Activated gamma-delta T cell (primary cell): ENCODE results near the gene DBF4.
A peak's percentile ranks its signal among the peaks of the same experiment; 100 is the strongest.
"Not testable (repeated sequence)": the region's sequence is repeated elsewhere in the genome, so short reads cannot be mapped to it uniquely, and the experiment has no call there.

Experiments
- DNase-seq: peaks from one replicate; lab custom pipeline; 2025; lab: John Stamatoyannopoulos, UW

The DBF4 gene

GRCh38 chr7:87882151-87882937, 6.1 kb downstream of the DBF4 start:
- no peak for DNase-seq

- DNase-seq = no peak
Observed at GRCh38 chr7:87885018-87885417, 8.7 kb downstream of the DBF4 start.

GRCh38 chr7:87886875-87887274, 10.6 kb downstream of the DBF4 start:
- DNase-seq = no peak

GRCh38 chr7:87895363-87895762, 19.1 kb downstream of the DBF4 start:
- no peak for DNase-seq

GRCh38 chr7:87899255-87899654, 23.0 kb downstream of the DBF4 start:
- no peak for DNase-seq

GRCh38 chr7:87907136-87907906, 31.0 kb downstream of the DBF4 start:
- DNase-seq = not testable (repeated sequence)

- not testable (repeated sequence) for DNase-seq
Observed at GRCh38 chr7:87908814-87909213, 32.5 kb downstream of the DBF4 start.

GRCh38 chr7:87912121-87912520, 35.8 kb downstream of the DBF4 start:
- DNase-seq = no peak

- no peak for DNase-seq
Observed at GRCh38 chr7:87918740-87919139, 42.4 kb downstream of the DBF4 start.

- DNase-seq = no peak
Observed at GRCh38 chr7:87919875-87920274, 43.6 kb downstream of the DBF4 start.

GRCh38 chr7:87920578-87920977, 44.3 kb downstream of the DBF4 start:
- DNase-seq = no peak

GRCh38 chr7:87922759-87923395, 46.6 kb downstream of the DBF4 start:
- DNase-seq = not testable (repeated sequence)

- no peak for DNase-seq
Observed at GRCh38 chr7:87926581-87927461, 50.5 kb downstream of the DBF4 start.

- no peak for DNase-seq
Observed at GRCh38 chr7:87933605-87933952, 57.3 kb downstream of the DBF4 start.

GRCh38 chr7:87933953-87934698, 57.8 kb downstream of the DBF4 start, which contains the start of gene ADAM22:
Gene ADAM22 (plus strand): TSS chr7:87934251. CDS start chr7:87934466, 215 bp downstream.
- peak; percentile 73 for DNase-seq

GRCh38 chr7:87934699-87935383, 58.5 kb downstream of the DBF4 start:
- DNase-seq = peak; percentile 6

- no peak for DNase-seq
Observed at GRCh38 chr7:87935384-87935706, 59.1 kb downstream of the DBF4 start.

- no peak for DNase-seq
Observed at GRCh38 chr7:87941138-87941537, 64.8 kb downstream of the DBF4 start.

- DNase-seq = no peak
Observed at GRCh38 chr7:87944547-87944946, 68.3 kb downstream of the DBF4 start.

GRCh38 chr7:87945926-87946325, 69.6 kb downstream of the DBF4 start:
- DNase-seq = not testable (repeated sequence)

GRCh38 chr7:87948371-87948770, 72.1 kb downstream of the DBF4 start:
- no peak for DNase-seq
